HCT116 (cell line): ENCODE results near the gene XPNPEP3. TPM values are rescaled to one million over a fixed set of nuclear protein-coding genes. Genes with fewer than 3 reads are reported as not detected.
"Not testable (repeated sequence)": the region's sequence is repeated elsewhere in the genome, so short reads cannot be mapped to it uniquely, and the experiment has no call there.

ENCODE experiments used
- ATAC-seq: fragments of 200-7000 bp; cut with Tn5 transposase; 2 replicates; pipeline ENCODE4 v1.9.1; 2020; ENCODE audit warnings: mild to moderate bottlenecking, moderate library complexity
- BruUV-seq: library from RNA; stranded (reverse); fragments of 400-500 nt; replicated peaks from 2 replicates; lab custom pipeline; 2021; lab: Mats Ljungman, UMichigan
- CTCF ChIA-PET: fragments of 300-600 bp; sonication (Branson Sonifier 250); formaldehyde crosslinking; loops from one replicate; lab custom pipeline; 2021; ENCODE audit warnings: antibody characterized with exemption; lab: Charles Lee
- POLR2A ChIA-PET: fragments of 300-600, 350-600 bp; sonication (Branson Sonifier 250); formaldehyde crosslinking; loops from one replicate; lab custom pipeline; 2021; ENCODE audit warnings: antibody characterized with exemption; lab: Charles Lee
- RAD21 ChIA-PET, 2 experiments: fragments of 300-600 bp; sonication (Branson Sonifier 250); formaldehyde crosslinking; loops; one replicate each; lab custom pipeline; 2023; ENCODE audit warnings: low total read pairs in 2 of 2; ENCODE audit not compliant: uncharacterized antibody in 2 of 2, unreplicated experiment in 2 of 2, low non-redundant PET in 1 of 2; lab: Charles Lee
- DNase-seq: peaks from one replicate; pipeline ENCODE4 v3.0.0-alpha.2; 2010; ENCODE audit warnings: low read depth, low spot score
- H2AFZ ChIP-seq: fragments of 200-600 bp; shearing (Covaris generic), sonication (generic); 2 replicates; pipeline ENCODE4 v1.6.1; 2017; ENCODE audit warnings: low read depth, mixed run types, mixed read lengths, antibody characterized with exemption, low read length; ENCODE audit not compliant: poor library complexity, severe bottlenecking
- H3K27ac ChIP-seq: 2 replicates; pipeline ENCODE4 v1.5.1; 2012; ENCODE audit warnings: low read depth, low read length
- H3K27me3 ChIP-seq: fragments of 200-600 bp; sonication (generic); 2 replicates; pipeline ENCODE4 v1.6.1; 2016; ENCODE audit warnings: mixed run types, low read length, mixed read lengths; ENCODE audit not compliant: insufficient read depth
- H3K36me3 ChIP-seq, 2 experiments: fragments of 200-500 bp in 1 of 2; fragments of 200-600 bp in 1 of 2; sonication (Bioruptor generic) in 1 of 2; sonication (generic) in 1 of 2; 2 replicates each; pipeline versions ENCODE4 v1.5.1 to v1.6.1; 2014 to 2016; ENCODE audit warnings: low read length in 2 of 2, inconsistent platforms in 1 of 2, mixed read lengths in 1 of 2, mixed run types in 1 of 2; ENCODE audit not compliant: insufficient read depth in 2 of 2, control insufficient read depth in 1 of 2
- H3K4me1 ChIP-seq, 2 experiments: fragments of 200-600 bp in 1 of 2; sonication (generic) in 1 of 2; 2 replicates each; pipeline versions ENCODE4 v1.5.1 to v1.6.1; 2012 to 2017; ENCODE audit warnings: low read length in 2 of 2, inconsistent platforms in 1 of 2, mild to moderate bottlenecking in 1 of 2, mixed read lengths in 1 of 2, mixed run types in 1 of 2, moderate library complexity in 1 of 2; ENCODE audit not compliant: insufficient read depth in 2 of 2, control insufficient read depth in 1 of 2
- H3K4me2 ChIP-seq: fragments of 200-600 bp; sonication (generic); 2 replicates; pipeline ENCODE4 v1.6.1; 2017; ENCODE audit warnings: mixed run types, low read length, mixed read lengths
- H3K4me3 ChIP-seq, 2 experiments: fragments of 200-600 bp in 1 of 2; sonication (generic) in 1 of 2; replicated peaks in 1 of 2; 2 replicates each; pipeline ENCODE4 v1.5.1; 2011 to 2016; ENCODE audit warnings: low read length in 2 of 2, control low read depth in 1 of 2, low read depth in 1 of 2, mild to moderate bottlenecking in 1 of 2, mixed read lengths in 1 of 2, mixed run types in 1 of 2
- H3K79me2 ChIP-seq: fragments of 200-600 bp; sonication (generic); 2 replicates; pipeline ENCODE4 v1.6.1; 2017; ENCODE audit warnings: mild to moderate bottlenecking, mixed run types, low read length, moderate library complexity, mixed read lengths; ENCODE audit not compliant: insufficient read depth
- H3K9ac ChIP-seq: fragments of 200-600 bp; sonication (generic); 2 replicates; pipeline ENCODE4 v1.6.1; 2016; ENCODE audit warnings: low read length, mixed read lengths
- H3K9me2 ChIP-seq: fragments of 200-600 bp; sonication (generic), shearing (Covaris generic); 2 replicates; pipeline ENCODE4 v1.6.1; 2017; ENCODE audit warnings: mixed run types, mild to moderate bottlenecking, moderate library complexity; ENCODE audit not compliant: insufficient read depth
- H3K9me3 ChIP-seq, 2 experiments: fragments of 200-500 bp in 1 of 2; fragments of 200-600 bp in 1 of 2; sonication (Bioruptor generic) in 1 of 2; sonication (generic) in 1 of 2; 2 replicates each; pipeline ENCODE4 v1.6.1; 2014 to 2017; ENCODE audit warnings: low read length in 2 of 2, mixed read lengths in 2 of 2, inconsistent platforms in 1 of 2, low read depth in 1 of 2, mild to moderate bottlenecking in 1 of 2, mixed run types in 1 of 2, moderate library complexity in 1 of 2; ENCODE audit not compliant: control insufficient read depth in 1 of 2, insufficient read depth in 1 of 2
- H4K20me1 ChIP-seq: fragments of 200-600 bp; sonication (generic), shearing (Covaris generic); 2 replicates; pipeline ENCODE4 v1.6.1; 2017; ENCODE audit warnings: mixed run types, mild to moderate bottlenecking, moderate library complexity; ENCODE audit not compliant: insufficient read depth
- CBX3 ChIP-seq: IDR thresholded peaks from 2 replicates; pipeline ENCODE4 v1.6.1; 2012; ENCODE audit warnings: low read depth
- CEBPB ChIP-seq: IDR thresholded peaks from 2 replicates; pipeline ENCODE4 v1.6.1; 2012; ENCODE audit warnings: low read depth
- EGR1 ChIP-seq: IDR thresholded peaks from 2 replicates; pipeline ENCODE4 v1.6.1; 2012; ENCODE audit warnings: low read depth
- EZH2 ChIP-seq: fragments of 200-600 bp; sonication (generic); IDR thresholded peaks from 2 replicates; pipeline ENCODE4 v1.6.1; 2017; ENCODE audit warnings: antibody characterized with exemption, mixed run types
- EZH2phosphoT487 ChIP-seq: fragments of 200-600 bp; IDR thresholded peaks from 2 replicates; pipeline ENCODE4 v1.6.1; 2018; ENCODE audit warnings: antibody characterized with exemption, borderline replicate concordance
- JUND ChIP-seq: IDR thresholded peaks from 2 replicates; pipeline ENCODE4 v1.6.1; 2012
- POLR2A ChIP-seq: IDR thresholded peaks from 2 replicates; pipeline ENCODE4 v1.7.0; 2011; ENCODE audit warnings: borderline replicate concordance; ENCODE audit not compliant: insufficient read depth, insufficient read length; ENCODE audit errors: extremely low read depth
- POLR2AphosphoS5 ChIP-seq: IDR thresholded peaks from 2 replicates; pipeline ENCODE4 v1.6.1; 2011; ENCODE audit warnings: mild to moderate bottlenecking, low read depth, low read length, moderate library complexity
- SIN3A ChIP-seq: IDR thresholded peaks from 2 replicates; pipeline ENCODE4 v1.6.1; 2012; ENCODE audit warnings: low read depth
- SRF ChIP-seq: IDR thresholded peaks from 2 replicates; pipeline ENCODE4 v1.6.1; 2012; ENCODE audit warnings: low read depth
- TCF7L2 ChIP-seq: IDR thresholded peaks from 2 replicates; pipeline ENCODE4 v1.7.0; 2011; ENCODE audit warnings: borderline replicate concordance, inconsistent platforms; ENCODE audit not compliant: insufficient read depth, insufficient read length; ENCODE audit errors: extremely low read depth
- YY1 ChIP-seq: IDR thresholded peaks from 2 replicates; pipeline ENCODE4 v1.6.1; 2011; ENCODE audit warnings: low read length, low read depth, moderate library complexity, mild to moderate bottlenecking; ENCODE audit not compliant: insufficient replicate concordance; ENCODE audit errors: extremely low read depth
- ZNF274 ChIP-seq: fragments of 200-500 bp; sonication (Bioruptor generic); IDR thresholded peaks from 2 replicates; pipeline ENCODE4 v1.6.1; 2014; ENCODE audit warnings: mild to moderate bottlenecking, low read depth, low read length, inconsistent platforms
- intact Hi-C: fragments of 100-400 bp; cut with micrococcal nuclease; formaldehyde crosslinking; loops from 2 replicates; pipeline ENCODE4 v1.10.0; 2022
- total RNA-seq: library from RNA; stranded (reverse); gene quantifications from one replicate; pipeline ENCODE4 v1.2.1, GENCODE V29; 2021; ENCODE audit not compliant: unreplicated experiment
- TF ChIP-seq, protein P1 (sequence below): IDR thresholded peaks from 2 replicates; pipeline ENCODE4 v1.6.1; 2011; ENCODE audit warnings: mild to moderate bottlenecking, low read length, moderate library complexity; ENCODE audit not compliant: insufficient replicate concordance; ENCODE audit errors: extremely low read depth

The XPNPEP3 gene
- total RNA-seq, 1 experiment from 2014 or later = 29.8 TPM

DNA sequence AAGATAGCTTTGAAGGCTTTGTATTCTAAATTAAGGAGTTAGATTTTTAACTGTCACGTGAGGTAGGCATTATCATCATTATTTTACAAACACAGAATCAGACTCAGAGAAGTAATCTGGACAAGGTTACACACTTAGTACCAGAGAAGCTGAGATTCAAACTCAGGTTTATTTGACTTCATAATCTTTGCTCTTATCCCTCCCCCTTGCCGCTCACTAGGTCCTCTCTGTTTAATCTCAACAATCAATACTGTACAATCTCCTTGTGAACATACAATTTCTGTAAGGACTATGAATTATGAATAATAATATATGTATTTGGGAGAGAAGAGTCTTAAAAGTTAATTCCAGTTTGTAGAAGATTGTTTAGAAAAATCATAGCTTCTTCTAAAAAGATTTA, 10.2 kb downstream of the XPNPEP3 start (continued):
- TF ChIP-seq SRF = no peak
- no peak for TF ChIP-seq TCF7L2
- TF ChIP-seq EZH2phosphoT487 = no peak

DNA sequence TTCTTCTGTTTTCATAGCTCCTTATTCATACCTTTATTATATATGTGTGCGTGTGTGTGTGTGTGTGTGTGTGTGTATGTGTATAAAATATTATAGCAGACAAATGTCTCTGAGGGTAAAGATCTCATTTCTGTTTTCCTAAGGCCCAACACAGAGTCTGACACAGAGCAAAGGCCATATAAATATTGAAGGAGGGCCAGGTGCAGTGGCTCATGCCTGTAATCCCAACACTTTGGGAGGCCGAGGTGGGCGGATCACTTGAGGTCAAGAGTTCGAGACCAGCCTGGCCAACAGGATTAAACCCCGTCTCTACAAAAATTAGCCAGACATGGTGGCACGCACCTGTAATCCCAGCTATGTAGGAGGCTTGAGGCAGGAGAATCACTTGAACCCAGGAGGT, 11.4 kb downstream of the XPNPEP3 start:
- intact Hi-C loops, H2AFZ ChIP-seq, DNase-seq, H3K4me1 ChIP-seq, H3K9me2 ChIP-seq, H3K9ac ChIP-seq, H4K20me1 ChIP-seq, ATAC-seq, H3K27me3 ChIP-seq, H3K4me2 ChIP-seq, RAD21 ChIA-PET, H3K4me3 ChIP-seq, H3K27ac ChIP-seq, H3K9me3 ChIP-seq, BruUV-seq, CTCF ChIA-PET: not testable (repeated sequence)
- H3K36me3 ChIP-seq = peaks cover 16 to 17% of the 10 kb centered on the region in 2 experiments; a peak in 3 of 4 replicates
- H3K79me2 ChIP-seq = peaks cover 38% of the 10 kb centered on the region
- POLR2A ChIA-PET = interaction anchor here (2.0 kb wide), 1 partner anchor 12 kb away, joined by 9 read pairs; the partner anchor contains the start of genes ST13 and XPNPEP3

DNA sequence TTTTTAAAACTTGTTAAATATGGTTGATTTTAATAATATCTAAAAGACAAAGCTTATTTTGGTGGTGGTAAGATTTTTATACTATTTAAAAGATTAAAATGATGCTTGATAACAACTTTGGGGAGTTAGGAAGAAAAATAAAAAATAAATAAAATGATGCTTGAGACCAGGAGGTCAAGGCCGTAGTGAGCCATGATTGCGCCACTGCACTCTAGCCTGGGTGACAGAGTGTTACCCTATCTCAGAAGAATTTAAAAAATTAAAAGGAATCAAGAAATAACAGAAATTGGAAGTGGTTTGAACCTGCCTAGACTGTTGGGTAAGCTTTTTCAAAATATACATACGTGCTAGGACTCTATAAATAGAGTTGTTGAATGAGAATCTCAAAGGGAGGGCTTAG, 17.1 kb downstream of the XPNPEP3 start:
- TF ChIP-seq JUND (no peak), ZNF274 (no peak), CBX3 (no peak), CEBPB (no peak), SIN3A (no peak), SRF (no peak), YY1 (no peak), POLR2AphosphoS5 (no peak), EGR1 (no peak), EZH2 (no peak), POLR2A (no peak)
- TF ChIP-seq, protein P1, sequence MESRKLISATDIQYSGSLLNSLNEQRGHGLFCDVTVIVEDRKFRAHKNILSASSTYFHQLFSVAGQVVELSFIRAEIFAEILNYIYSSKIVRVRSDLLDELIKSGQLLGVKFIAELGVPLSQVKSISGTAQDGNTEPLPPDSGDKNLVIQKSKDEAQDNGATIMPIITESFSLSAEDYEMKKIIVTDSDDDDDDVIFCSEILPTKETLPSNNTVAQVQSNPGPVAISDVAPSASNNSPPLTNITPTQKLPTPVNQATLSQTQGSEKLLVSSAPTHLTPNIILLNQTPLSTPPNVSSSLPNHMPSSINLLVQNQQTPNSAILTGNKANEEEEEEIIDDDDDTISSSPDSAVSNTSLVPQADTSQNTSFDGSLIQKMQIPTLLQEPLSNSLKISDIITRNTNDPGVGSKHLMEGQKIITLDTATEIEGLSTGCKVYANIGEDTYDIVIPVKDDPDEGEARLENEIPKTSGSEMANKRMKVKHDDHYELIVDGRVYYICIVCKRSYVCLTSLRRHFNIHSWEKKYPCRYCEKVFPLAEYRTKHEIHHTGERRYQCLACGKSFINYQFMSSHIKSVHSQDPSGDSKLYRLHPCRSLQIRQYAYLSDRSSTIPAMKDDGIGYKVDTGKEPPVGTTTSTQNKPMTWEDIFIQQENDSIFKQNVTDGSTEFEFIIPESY = no peak
- ChIA-PET CTCF (no interaction called here), POLR2A (no interaction called here), RAD21 (no interaction called here)
- Histone ChIP-seq H3K9me3 (no peaks in the 10 kb centered on the region), H2AFZ (no peak overlapping the region), H3K36me3 (peaks cover 14 to 15% of the 10 kb centered on the region in 2 experiments; a peak in 3 of 4 replicates), H3K79me2 (no peaks in the 10 kb centered on the region), H3K9me2 (no peaks in the 10 kb centered on the region), H3K4me1 (no peaks in the 10 kb centered on the region), H3K27me3 (no peaks in the 10 kb centered on the region), H4K20me1 (no peaks in the 10 kb centered on the region), H3K4me2 (no peak overlapping the region), H3K4me3 (no peak overlapping the region), H3K27ac (no peak overlapping the region), H3K9ac (no peak overlapping the region)
- intact Hi-C loops = no loop called here
- no peak for ATAC-seq
- DNase-seq = no peak
- BruUV-seq = no TSS peak
